ENCODE measurements around the gene CAPN12.

GRCh38 chr19:38793177-38793576 lies 48.9 kb upstream of the CAPN12 start:
- TF ChIP-seq CTCF (conservative IDR thresholded peaks at IDR 0.05; ENCODE audit: low read length) = no peak
- TF ChIP-seq EZH2phosphoT487 (IDR thresholded peaks at IDR 0.05; ENCODE audit: borderline replicate concordance, low read depth, low read length) = no peak
